Measurements from ENCODE around the gene WDPCP. TPM values are rescaled to one million over a fixed set of nuclear protein-coding genes. Genes with fewer than 3 reads are reported as not detected.
A peak's percentile ranks its signal among the peaks of the same experiment; 100 is the strongest.
"Not testable (repeated sequence)": the region's sequence is repeated elsewhere in the genome, so short reads cannot be mapped to it uniquely, and the experiment has no call there.

Gene WDPCP
- total RNA-seq, 2 experiments from 2014 or later: 7.8 to 8.0 TPM

DNA sequence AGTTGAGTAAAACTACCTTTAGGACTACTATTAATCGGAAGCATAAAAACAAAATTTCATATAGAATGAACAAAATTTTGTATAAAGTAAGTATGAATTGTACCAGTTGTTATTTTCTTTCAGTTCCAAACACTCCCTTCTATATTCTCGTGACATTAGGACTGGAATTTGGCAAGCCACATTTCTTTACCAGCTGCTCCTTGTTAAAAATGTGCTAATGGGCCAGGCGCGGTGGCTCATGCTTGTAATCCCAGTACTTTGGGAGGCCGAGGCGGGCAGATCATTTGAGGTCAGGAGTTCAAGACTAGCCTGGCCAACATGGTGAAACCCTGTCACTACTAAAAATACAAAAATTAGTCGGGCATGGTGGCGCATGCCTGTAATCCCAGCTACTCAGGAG, 20.6 kb upstream of the WDPCP start:
- H3K4me3 Mint-ChIP-seq, H3K27ac Mint-ChIP-seq, H3K9me3 Mint-ChIP-seq, H3K27me3 Mint-ChIP-seq, DNase-seq, H3K4me1 Mint-ChIP-seq: not testable (repeated sequence)
- H3K36me3 Mint-ChIP-seq: peaks cover 16% of the 10 kb centered on the region

DNA sequence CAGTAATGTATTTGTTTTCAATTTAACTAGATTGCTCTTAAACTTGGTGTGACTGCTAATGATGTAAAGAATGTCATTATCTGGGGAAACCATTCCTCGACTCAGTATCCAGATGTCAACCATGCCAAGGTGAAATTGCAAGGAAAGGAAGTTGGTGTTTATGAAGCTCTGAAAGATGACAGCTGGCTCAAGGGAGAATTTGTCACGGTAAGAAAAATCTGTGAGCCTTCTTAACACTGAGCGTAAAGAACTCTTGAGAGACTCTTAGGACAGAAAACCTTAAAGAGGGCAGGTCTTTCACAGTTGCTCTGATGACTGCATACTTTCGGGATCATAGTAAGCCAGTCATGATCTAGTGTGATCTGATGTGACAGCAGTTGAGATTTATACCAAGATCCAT, 16.4 kb upstream of the WDPCP start:
- Mint-ChIP-seq H3K4me3 (no peak overlapping the region), H3K9me3 (no peaks in the 10 kb centered on the region), H3K4me1 (peaks cover 3% of the 10 kb centered on the region), H3K27me3 (no peaks in the 10 kb centered on the region), H3K36me3 (peaks cover 28% of the 10 kb centered on the region), H3K27ac (no peak overlapping the region)
- no peak for DNase-seq

DNA sequence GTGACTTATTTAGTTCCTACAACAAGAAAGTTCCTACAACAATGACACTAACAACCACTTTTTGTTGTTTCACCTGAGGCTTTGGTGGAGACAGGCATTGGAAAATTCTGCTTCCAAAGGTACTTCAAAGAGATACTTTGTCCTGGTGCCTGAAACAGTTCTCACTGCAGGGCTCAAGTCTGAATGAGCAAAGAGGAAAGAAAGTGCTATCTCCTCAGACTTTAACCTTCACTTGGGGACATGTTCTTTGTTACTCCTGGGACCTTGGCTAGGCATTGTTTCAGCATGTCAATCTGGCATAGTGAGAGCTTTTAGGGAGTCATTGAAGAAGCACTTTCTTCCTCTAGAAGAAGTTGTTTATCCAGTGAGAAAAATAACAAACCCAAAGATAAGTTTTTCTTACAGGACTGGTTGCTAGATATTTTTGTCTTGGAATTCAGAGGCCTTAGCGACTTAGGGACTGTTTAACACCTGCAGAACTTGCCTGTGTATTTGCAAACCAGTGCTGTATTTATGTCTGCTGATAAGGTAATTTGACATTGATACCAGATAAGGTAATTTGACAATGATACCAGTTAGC, 12.7 kb upstream of the WDPCP start:
- Mint-ChIP-seq H3K27me3 (no peaks in the 10 kb centered on the region), H3K4me1 (peaks cover 5% of the 10 kb centered on the region), H3K27ac (no peak overlapping the region), H3K36me3 (peaks cover 22% of the 10 kb centered on the region), H3K9me3 (no peaks in the 10 kb centered on the region), H3K4me3 (no peak overlapping the region)
- DNase-seq: no peak

DNA sequence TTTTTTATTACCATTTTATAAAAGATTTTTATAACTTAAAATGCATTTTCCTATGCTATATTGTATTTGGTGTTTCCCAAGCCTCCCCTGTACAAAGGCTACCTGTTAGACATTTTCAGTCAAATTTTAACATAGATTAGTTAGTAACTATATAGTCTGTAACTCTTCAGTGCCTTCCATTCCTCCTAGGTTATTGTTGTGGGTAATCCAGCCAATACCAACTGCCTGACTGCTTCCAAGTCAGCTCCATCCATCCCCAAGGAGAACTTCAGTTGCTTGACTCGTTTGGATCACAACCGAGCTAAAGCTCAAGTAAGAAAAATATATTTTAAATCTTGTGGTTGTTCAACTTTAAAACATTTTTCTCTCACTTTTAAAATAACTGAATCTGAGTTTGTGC, 10.7 kb upstream of the WDPCP start:
- Mint-ChIP-seq H3K4me1 (peaks cover 12% of the 10 kb centered on the region), H3K27ac (no peak overlapping the region), H3K36me3 (peaks cover 20% of the 10 kb centered on the region), H3K4me3 (no peak overlapping the region), H3K27me3 (no peaks in the 10 kb centered on the region), H3K9me3 (no peaks in the 10 kb centered on the region)
- no peak for DNase-seq

DNA sequence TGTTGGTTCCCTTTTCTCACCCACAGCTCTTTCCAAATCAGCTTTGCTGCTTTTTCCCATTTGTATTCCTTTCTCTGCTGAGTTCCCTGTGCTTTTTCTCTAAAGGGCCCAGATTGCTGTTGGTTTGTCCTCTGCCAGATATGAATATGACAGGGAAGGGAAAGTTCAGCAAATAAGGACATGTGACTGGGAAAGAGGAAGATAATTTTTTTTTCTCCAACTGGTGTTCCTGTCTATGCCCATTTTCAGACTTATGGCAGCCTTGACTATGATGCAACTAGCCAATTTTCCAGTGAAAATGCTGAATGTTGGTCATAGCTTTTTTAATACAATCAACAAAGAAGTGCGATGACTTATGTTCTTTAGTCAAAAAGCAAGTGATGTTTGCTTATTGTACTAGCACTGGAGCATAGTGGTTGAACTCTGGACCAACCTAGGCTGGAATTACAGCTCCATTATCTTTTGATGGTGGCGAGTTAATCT, 8.2 kb upstream of the WDPCP start:
- DNase-seq: no peak
- H3K9me3 Mint-ChIP-seq: no peaks in the 10 kb centered on the region
- H3K27ac Mint-ChIP-seq: no peak overlapping the region
- peaks cover 23% of the 10 kb centered on the region for H3K4me1 Mint-ChIP-seq
- H3K36me3 Mint-ChIP-seq: peaks cover 19% of the 10 kb centered on the region
- no peaks in the 10 kb centered on the region for H3K27me3 Mint-ChIP-seq
- no peak overlapping the region for H3K4me3 Mint-ChIP-seq

DNA sequence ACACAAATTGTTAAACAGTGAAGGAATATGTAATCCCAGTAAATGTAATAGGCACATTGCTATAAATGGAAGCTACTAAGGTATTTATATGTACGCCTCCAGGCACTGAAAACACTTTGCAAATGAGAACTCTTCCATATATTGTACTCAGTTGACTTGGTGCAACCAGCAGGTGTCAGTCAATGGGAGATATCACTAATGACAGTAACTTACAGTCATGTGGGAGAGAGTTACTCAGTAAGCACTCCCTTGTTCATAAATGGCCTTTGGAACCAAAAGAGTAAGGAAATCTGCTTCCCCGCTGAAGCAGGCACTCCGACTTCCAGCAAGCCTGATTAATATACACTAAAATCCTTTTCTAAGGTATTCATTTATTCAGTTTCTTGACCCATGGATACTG, 6.4 kb upstream of the WDPCP start:
- peaks cover 33% of the 10 kb centered on the region for H3K4me1 Mint-ChIP-seq
- H3K4me3 Mint-ChIP-seq: no peak overlapping the region
- H3K36me3 Mint-ChIP-seq: peaks cover 29% of the 10 kb centered on the region
- no peak overlapping the region for H3K27ac Mint-ChIP-seq
- no peak for DNase-seq
- no peaks in the 10 kb centered on the region for H3K27me3 Mint-ChIP-seq
- no peaks in the 10 kb centered on the region for H3K9me3 Mint-ChIP-seq

DNA sequence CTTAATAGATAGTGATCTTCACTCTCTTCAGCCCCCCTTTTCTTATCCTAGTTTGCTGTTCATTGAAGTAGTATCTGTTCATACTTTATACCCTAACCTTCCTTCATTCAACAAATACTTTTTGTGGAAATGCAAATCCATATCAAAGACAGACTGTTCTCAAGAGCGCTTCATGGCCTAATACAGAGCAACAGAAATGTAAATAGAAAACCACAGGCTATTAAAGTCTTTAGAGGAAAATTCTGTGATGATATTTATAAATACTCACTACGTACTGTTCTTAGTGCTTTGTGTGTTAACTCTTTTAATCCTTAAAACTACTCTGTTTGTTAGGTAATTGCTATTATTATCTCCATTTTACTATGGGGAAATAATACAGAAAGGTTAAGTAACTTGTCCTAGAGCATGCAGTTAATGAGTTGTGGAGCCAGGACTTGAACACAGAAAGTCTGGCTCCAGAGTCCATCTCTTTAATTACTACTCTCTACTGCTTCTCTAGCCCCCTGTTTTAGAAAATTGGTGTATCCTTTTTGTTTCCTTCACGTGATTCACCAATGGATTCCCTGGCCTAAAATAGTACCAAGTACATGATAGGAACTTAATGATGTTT, 3.4 kb upstream of the WDPCP start:
- peaks cover 43% of the 10 kb centered on the region for H3K4me1 Mint-ChIP-seq
- no peak overlapping the region for H3K4me3 Mint-ChIP-seq
- H3K9me3 Mint-ChIP-seq: no peaks in the 10 kb centered on the region
- no peak overlapping the region for H3K27ac Mint-ChIP-seq
- H3K27me3 Mint-ChIP-seq: no peaks in the 10 kb centered on the region
- no peak for DNase-seq
- H3K36me3 Mint-ChIP-seq: peaks cover 30% of the 10 kb centered on the region

DNA sequence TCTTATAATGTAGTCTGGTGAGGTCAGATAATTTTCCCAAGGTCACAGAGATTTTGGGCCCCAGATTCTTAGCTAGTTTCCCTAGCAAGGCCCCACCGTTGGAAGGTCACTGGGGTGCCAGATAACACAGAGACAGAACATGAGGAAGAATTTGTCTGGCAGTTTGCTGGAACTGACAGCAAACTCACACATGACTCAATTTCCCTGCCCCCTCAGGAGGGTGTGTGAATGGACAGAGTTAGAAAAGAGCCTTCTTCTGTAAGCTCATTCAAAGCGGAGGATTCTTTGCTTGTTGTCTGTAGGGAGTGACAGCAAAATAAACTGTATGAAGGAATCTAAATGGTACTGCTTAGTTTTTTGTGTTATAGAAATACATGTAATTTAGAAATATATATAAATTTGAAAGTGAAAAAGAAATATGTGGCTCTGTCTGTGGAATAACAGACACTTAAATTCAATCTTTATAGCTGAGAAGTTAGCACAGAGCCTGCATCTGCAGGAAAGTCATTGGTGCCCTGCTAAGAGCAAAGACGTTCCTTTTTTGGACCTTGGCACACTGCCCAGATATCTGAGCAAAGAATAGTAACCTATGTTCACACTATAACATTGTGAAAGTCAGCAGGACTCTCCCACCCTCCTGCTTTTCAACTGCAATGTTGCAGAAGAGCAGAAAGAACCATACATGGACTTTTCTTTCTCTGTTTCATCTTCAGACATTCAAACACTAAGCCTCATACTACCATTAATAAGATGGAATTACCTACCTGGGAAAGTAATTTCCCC, 2.5 kb upstream of the WDPCP start:
- no peak for DNase-seq
- peaks cover 49% of the 10 kb centered on the region for H3K4me1 Mint-ChIP-seq
- H3K27ac Mint-ChIP-seq: no peak overlapping the region
- no peaks in the 10 kb centered on the region for H3K27me3 Mint-ChIP-seq
- no peaks in the 10 kb centered on the region for H3K9me3 Mint-ChIP-seq
- H3K4me3 Mint-ChIP-seq: peak overlapping the region; percentile 98
- H3K36me3 Mint-ChIP-seq: peaks cover 25% of the 10 kb centered on the region

DNA sequence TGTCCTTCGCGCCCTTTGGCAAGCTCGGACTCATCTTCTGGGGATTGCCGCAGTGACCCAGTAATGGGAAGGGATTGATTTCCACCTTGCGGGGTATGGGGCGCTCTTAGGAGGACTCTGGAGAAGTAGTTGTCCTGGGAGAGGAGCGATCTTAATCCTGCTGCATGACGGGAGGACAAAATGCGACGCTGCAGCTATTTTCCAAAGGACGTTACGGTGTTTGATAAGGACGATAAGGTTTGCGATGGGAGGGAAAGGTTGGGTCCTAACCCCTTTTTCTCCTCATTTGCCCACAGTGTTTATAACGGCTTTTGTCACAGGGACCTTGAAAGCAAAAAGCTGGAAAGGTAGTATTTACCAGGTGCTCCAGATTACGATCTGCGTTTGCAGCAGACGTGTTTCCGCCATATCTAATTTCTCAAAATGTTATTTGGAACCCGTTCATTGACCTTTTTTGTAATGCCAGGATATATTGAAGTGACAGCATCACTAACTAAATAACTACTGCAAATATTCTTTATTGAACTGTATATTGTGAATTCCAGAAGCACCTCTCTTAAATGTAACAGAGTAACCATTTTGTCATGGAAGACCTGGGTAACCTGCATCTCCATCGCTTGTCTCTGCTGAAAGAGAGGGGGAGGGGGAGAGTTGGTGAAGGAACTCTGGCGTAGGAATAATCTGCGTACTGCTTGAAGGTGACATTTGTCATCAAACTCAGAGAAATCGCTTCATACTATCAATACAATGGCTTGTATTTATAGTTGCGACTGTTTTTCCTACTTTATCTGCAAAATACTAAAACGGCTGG, 1.1 kb upstream of the WDPCP start:
- no peaks in the 10 kb centered on the region for H3K9me3 Mint-ChIP-seq
- no peaks in the 10 kb centered on the region for H3K27me3 Mint-ChIP-seq
- peaks cover 44% of the 10 kb centered on the region for H3K4me1 Mint-ChIP-seq
- no peak for DNase-seq
- peaks cover 25% of the 10 kb centered on the region for H3K36me3 Mint-ChIP-seq
- H3K4me3 Mint-ChIP-seq: peak overlapping the region; percentile 98
- H3K27ac Mint-ChIP-seq: peak overlapping the region; percentile 96

DNA sequence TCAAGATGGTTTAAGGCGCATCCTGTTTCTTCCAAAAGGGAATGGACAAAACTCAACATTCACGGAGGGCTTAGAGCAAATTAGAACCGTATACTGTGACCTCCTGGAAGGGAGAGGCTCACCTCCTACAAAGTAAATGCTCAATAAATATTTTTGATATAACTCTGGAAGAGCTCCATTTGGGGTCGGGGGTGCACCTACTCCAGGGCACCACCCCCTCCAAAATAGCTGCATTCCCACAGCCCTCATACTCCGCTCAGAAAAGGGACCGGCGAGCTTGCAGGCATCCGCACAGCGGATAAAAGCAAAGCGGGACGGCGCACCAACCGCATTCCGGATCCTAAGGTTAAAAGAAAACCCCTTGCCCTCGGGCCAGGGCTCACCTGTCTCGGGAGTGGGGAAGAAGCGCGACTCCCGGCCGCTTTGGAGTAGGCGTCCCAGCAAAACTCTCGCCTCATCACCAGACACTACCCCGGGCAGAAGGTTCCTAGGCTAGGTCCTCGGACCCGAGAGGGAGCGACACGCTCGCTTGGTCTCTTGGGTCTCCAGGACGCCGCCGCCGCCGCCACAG, 378 bp downstream of the WDPCP start:
- H3K4me1 Mint-ChIP-seq: peaks cover 38% of the 10 kb centered on the region
- H3K9me3 Mint-ChIP-seq: no peaks in the 10 kb centered on the region
- no peaks in the 10 kb centered on the region for H3K27me3 Mint-ChIP-seq
- peak overlapping the region; percentile 96 for H3K27ac Mint-ChIP-seq
- peak overlapping the region; percentile 98 for H3K4me3 Mint-ChIP-seq
- DNase-seq: no peak
- H3K36me3 Mint-ChIP-seq: peaks cover 18% of the 10 kb centered on the region

DNA sequence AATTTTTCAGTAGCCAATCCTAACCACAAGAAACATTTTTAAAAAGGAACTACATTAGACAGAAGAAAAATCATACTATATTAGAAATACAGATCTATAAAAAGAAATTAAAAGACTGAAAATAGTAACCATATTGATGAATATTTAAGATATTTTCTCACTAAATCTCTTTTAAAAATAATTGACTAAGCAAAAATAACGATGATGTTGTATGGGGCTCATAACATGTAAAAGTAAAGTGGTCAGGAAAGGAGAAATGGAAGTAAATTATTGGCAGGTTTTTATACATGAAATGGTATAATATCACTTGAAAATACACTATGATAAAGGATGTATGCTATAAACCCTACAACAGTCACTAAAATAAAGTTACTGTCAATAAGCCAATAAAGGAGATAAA, 5.4 kb downstream of the WDPCP start:
- Mint-ChIP-seq H3K36me3 (no peaks in the 10 kb centered on the region), H3K27me3 (no peaks in the 10 kb centered on the region), H3K9me3 (no peaks in the 10 kb centered on the region), H3K4me3 (no peak overlapping the region), H3K4me1 (peaks cover 31% of the 10 kb centered on the region), H3K27ac (no peak overlapping the region)
- no peak for DNase-seq

DNA sequence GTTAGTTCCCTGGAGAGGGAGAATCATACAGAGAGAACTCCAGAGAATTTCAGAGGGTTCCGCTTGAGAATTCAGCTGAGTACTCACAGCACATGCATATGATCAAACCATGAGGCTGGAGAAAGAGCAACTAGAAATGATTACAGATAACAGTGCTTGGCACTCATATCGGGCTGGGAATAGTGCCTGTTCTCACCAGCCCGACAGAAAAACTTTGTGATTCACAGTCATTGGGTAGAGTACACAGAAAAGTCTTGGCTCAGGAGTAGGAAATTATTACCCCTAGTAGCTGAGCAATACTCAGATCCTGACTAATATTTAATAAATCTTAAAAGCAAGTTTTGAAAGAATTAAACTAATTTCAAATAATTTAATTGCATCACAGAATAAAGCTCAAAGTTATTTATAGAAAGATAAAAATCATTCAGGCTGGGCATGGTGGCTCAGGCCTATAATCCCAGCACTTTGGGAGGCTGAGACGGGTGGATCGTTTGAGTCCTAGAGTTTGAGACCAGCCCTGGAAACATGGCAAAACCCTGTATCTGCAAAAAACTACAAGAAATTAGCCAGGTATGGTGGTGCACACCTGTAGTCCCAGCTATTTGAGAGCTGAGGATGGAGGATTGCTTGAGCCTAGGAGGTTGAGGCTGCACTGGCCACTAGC, 6.8 kb downstream of the WDPCP start:
- no peak overlapping the region for H3K4me3 Mint-ChIP-seq
- H3K36me3 Mint-ChIP-seq: no peaks in the 10 kb centered on the region
- DNase-seq: no peak
- no peaks in the 10 kb centered on the region for H3K27me3 Mint-ChIP-seq
- no peaks in the 10 kb centered on the region for H3K9me3 Mint-ChIP-seq
- H3K27ac Mint-ChIP-seq: no peak overlapping the region
- peaks cover 19% of the 10 kb centered on the region for H3K4me1 Mint-ChIP-seq

DNA sequence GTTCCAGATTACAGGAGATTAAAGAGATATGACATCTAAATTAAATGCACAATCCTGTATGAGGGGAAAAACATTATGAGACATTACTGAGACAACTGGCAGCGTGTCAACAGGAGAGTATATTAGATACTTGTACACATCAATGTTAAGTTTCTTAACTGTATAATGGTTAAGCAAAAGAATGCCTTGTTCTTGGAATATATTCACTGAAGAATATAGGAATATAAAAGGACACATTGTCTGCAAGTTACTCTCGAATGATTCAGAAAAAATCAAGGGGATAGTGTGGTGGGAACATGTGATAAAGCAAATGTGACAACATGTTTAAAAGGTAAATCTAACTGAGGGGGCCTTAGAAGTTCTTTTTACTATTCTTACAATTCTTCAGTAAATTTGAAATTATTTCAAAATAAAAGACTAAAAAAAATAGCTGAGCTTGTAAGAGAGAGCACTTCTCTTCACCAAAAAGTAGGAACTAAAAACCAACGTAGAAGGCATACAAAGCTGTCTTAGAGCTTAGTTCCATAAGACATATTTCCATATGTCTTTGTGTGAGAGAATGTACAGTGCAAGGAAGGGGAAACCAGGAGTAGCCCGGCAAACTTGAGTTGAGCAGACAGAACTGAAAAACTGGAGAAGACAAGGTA, 7.5 kb downstream of the WDPCP start:
- DNase-seq: no peak
- H3K36me3 Mint-ChIP-seq: no peaks in the 10 kb centered on the region
- H3K27ac Mint-ChIP-seq: no peak overlapping the region
- H3K9me3 Mint-ChIP-seq: no peaks in the 10 kb centered on the region
- no peaks in the 10 kb centered on the region for H3K27me3 Mint-ChIP-seq
- H3K4me1 Mint-ChIP-seq: peaks cover 17% of the 10 kb centered on the region
- H3K4me3 Mint-ChIP-seq: no peak overlapping the region

DNA sequence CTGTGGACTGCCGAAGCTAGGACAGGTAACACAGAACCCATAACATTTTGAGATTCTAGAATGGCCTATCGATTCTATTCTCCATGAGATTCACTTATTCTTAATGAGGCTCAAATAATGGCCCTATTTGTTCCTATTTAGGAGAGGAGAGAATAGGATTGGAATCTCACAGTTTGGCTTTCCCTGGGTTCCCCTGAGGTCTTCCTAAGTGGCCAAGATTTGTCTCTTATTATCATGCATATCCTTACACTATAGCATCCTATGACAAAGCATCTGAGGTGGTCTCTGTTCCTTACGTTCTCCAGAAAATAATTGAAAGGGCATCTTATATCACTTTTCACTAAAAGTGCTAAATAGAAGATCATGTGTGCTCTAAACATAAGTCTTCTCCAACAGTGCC, 9.5 kb downstream of the WDPCP start:
- DNase-seq: no peak

More for the DNA sequence above, 9.5 kb downstream of the WDPCP start:
- H3K4me3 Mint-ChIP-seq: no peak overlapping the region
- no peaks in the 10 kb centered on the region for H3K27me3 Mint-ChIP-seq
- peaks cover 4% of the 10 kb centered on the region for H3K9me3 Mint-ChIP-seq
- peaks cover 17% of the 10 kb centered on the region for H3K4me1 Mint-ChIP-seq
- no peak overlapping the region for H3K27ac Mint-ChIP-seq
- peaks cover 6% of the 10 kb centered on the region for H3K36me3 Mint-ChIP-seq
